ENCODE measurements around the gene LMNA. TPM values are rescaled to one million over a fixed set of nuclear protein-coding genes. Genes with fewer than 3 reads are reported as not detected.

LMNA gene
- total and polyA plus RNA-seq, 10 of the 15 experiments (the other 5 are each of a cell fraction or from before 2014, with no cell fraction given), result 0.42 to 334 (median 81.1) TPM

GRCh38 chr1:156082309-156083091 is 32.0 kb upstream of the LMNA start, which contains the start of gene MEX3A:
Gene MEX3A, minus strand, starts transcription at chr1:156082465. Its CDS starts 467 bp downstream, at chr1:156081998.
- Histone ChIP-seq H3K4me1 (ENCODE audit: control insufficient read depth, insufficient read depth, low read length) (no peaks in the 10 kb centered on the region), H3K4me2 (ENCODE audit: control insufficient read depth, insufficient read depth) (peak within 1 kb of the TSS; percentile 87), H3K36me3 (ENCODE audit: control insufficient read depth in 2 of 2, insufficient read depth in 2 of 2, low read length in 1 of 2) (no peaks in the 10 kb centered on the region), H3K27ac (ENCODE audit: control insufficient read depth, insufficient read depth) (no peak within 1 kb of the TSS), H3K4me3 (peak within 1 kb of the TSS; percentile 95), H4K20me1 (ENCODE audit: control insufficient read depth, insufficient read depth) (no peaks in the 10 kb centered on the region), H3K9ac (ENCODE audit: control insufficient read depth, insufficient read depth, low read length) (peak within 1 kb of the TSS; percentile 13), H2AFZ (ENCODE audit: control insufficient read depth, low read depth, low read length) (peak within 1 kb of the TSS; percentile 57), H3K27me3 (replicated peaks in 1 of 2; ENCODE audit: control insufficient read depth in 2 of 2, insufficient read depth in 2 of 2, low read length in 1 of 2) (peaks cover 0 to 2% of the 10 kb centered on the region in 2 experiments; a peak in 1 of 4 replicates), H3K9me3 (replicated peaks; ENCODE audit: control insufficient read depth, insufficient read depth, low read length) (no peaks in the 10 kb centered on the region), H3K79me2 (ENCODE audit: control insufficient read depth, insufficient read depth, low read length) (no peaks in the 10 kb centered on the region)
- 5% methylated on average over 33 of the region's 62 CpGs for WGBS (ENCODE audit: insufficient coverage, insufficient replicate concordance, low lambda C conversion rate, missing lambda C conversion rate)
- ChIA-PET POLR2A (interaction anchor here (0.5 to 1.4 kb wide), 3 partner anchors 11 to 918 kb away, joined by 3 to 5 read pairs (median 4); partner anchors contain the start of gene UBQLN4), SMC1A (ENCODE audit: uncharacterized antibody, unreplicated experiment) (interaction anchor here (1.2 to 3.4 kb wide), 4 partner anchors 9 to 47 kb away, joined by 3 to 13 read pairs (median 4); no protein-coding TSS in a partner anchor), RAD21 (ENCODE audit: unreplicated experiment) (interaction anchor here (1.2 kb wide), 1 partner anchor 12 kb away, joined by 3 read pairs; no protein-coding TSS in a partner anchor), CTCF (interaction anchor here (0.7 to 1.1 kb wide), 4 partner anchors 14 to 237 kb away, joined by 3 to 5 read pairs (median 3); no protein-coding TSS in a partner anchor)
- no TSS peak for BruUV-seq (replicated peaks)
- in situ Hi-C loops (cut with MboI) (no loop called here), intact Hi-C loops (cut with micrococcal nuclease; ENCODE audit: unreplicated experiment) (no loop called here)
- ATAC-seq (peak; percentile 89), FAIRE-seq (peak; percentile 49), DNase-seq (ENCODE audit: low read depth, low spot score) (no peak)
- TF ChIP-seq WRNIP1 (IDR thresholded peaks at IDR 0.05; ENCODE audit: borderline replicate concordance, low read depth, low read length) (no peak), TAF1 (IDR thresholded peaks at IDR 0.05; ENCODE audit: borderline replicate concordance, low read depth, low read length) (no peak), ZZZ3 (IDR thresholded peaks at IDR 0.05; ENCODE audit: control insufficient read depth, insufficient read length, low read depth) (no peak), ZNF24 (IDR thresholded peaks at IDR 0.05) (no peak), CHD2 (IDR thresholded peaks at IDR 0.05; ENCODE audit: borderline replicate concordance, low read depth, low read length) (no peak), HDAC6 (IDR thresholded peaks at IDR 0.05; ENCODE audit: unreplicated experiment) (no peak), TARDBP (IDR thresholded peaks at IDR 0.05; ENCODE audit: borderline replicate concordance) (peak; percentile 72; the same call in 1 of the 2 replicates), POLR2A (IDR thresholded peaks at IDR 0.05; ENCODE audit: low read depth, low read length) (no peak), EP300 (IDR thresholded peaks at IDR 0.05; ENCODE audit: borderline replicate concordance in 1 of 2, control insufficient read depth in 1 of 2, low read depth in 2 of 2, low read length in 2 of 2) (no peak), CUX1 (IDR thresholded peaks at IDR 0.05; ENCODE audit: insufficient replicate concordance, low read depth, low read length) (no peak), ATF2 (IDR thresholded peaks at IDR 0.05; ENCODE audit: low read length) (no peak), SREBF1 (IDR thresholded peaks at IDR 0.05; ENCODE audit: low read length) (peak; percentile 61)
- TF ChIP-seq, protein P1, sequence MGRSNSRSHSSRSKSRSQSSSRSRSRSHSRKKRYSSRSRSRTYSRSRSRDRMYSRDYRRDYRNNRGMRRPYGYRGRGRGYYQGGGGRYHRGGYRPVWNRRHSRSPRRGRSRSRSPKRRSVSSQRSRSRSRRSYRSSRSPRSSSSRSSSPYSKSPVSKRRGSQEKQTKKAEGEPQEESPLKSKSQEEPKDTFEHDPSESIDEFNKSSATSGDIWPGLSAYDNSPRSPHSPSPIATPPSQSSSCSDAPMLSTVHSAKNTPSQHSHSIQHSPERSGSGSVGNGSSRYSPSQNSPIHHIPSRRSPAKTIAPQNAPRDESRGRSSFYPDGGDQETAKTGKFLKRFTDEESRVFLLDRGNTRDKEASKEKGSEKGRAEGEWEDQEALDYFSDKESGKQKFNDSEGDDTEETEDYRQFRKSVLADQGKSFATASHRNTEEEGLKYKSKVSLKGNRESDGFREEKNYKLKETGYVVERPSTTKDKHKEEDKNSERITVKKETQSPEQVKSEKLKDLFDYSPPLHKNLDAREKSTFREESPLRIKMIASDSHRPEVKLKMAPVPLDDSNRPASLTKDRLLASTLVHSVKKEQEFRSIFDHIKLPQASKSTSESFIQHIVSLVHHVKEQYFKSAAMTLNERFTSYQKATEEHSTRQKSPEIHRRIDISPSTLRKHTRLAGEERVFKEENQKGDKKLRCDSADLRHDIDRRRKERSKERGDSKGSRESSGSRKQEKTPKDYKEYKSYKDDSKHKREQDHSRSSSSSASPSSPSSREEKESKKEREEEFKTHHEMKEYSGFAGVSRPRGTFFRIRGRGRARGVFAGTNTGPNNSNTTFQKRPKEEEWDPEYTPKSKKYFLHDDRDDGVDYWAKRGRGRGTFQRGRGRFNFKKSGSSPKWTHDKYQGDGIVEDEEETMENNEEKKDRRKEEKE (IDR thresholded peaks at IDR 0.05), result no peak

All from GM12878 (cell line).